Measurements from ENCODE around the gene RNPEP. TPM values are rescaled to one million over a fixed set of nuclear protein-coding genes. Genes with fewer than 3 reads are reported as not detected.

RNPEP gene, protein sequence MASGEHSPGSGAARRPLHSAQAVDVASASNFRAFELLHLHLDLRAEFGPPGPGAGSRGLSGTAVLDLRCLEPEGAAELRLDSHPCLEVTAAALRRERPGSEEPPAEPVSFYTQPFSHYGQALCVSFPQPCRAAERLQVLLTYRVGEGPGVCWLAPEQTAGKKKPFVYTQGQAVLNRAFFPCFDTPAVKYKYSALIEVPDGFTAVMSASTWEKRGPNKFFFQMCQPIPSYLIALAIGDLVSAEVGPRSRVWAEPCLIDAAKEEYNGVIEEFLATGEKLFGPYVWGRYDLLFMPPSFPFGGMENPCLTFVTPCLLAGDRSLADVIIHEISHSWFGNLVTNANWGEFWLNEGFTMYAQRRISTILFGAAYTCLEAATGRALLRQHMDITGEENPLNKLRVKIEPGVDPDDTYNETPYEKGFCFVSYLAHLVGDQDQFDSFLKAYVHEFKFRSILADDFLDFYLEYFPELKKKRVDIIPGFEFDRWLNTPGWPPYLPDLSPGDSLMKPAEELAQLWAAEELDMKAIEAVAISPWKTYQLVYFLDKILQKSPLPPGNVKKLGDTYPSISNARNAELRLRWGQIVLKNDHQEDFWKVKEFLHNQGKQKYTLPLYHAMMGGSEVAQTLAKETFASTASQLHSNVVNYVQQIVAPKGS
- 100 to 1,000 TPM; 142 to 147 TPM for total RNA-seq

DNA sequence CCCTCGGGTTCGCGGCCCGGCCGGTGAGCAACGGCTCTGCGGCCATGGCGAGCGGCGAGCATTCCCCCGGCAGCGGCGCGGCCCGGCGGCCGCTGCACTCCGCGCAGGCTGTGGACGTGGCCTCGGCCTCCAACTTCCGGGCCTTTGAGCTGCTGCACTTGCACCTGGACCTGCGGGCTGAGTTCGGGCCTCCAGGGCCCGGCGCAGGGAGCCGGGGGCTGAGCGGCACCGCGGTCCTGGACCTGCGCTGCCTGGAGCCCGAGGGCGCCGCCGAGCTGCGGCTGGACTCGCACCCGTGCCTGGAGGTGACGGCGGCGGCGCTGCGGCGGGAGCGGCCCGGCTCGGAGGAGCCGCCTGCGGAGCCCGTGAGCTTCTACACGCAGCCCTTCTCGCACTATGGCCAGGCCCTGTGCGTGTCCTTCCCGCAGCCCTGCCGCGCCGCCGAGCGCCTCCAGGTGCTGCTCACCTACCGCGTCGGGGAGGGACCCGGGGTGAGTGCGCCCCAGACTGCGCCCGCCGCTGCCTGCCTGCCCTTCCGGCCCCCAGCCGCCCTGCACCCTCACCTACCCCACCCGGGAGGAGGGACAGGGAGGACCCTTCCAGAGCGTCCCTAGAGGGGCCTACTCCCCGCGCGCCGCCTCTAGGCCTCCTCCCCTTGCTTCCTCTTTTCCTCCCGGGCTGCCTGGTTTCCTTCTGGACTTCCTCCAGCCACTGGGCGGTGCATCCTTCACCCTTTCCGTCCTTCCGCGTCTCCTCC, at the start of gene RNPEP:
TSS of gene RNPEP (plus strand) at position 26 of the 757 bp plus-strand sequence. CDS start at position 45, 19 bp downstream.
- Histone ChIP-seq H3K4me3 (peak within 1 kb of the TSS; percentile 97), H3K9me3 (no peaks in the 10 kb centered on the region), H3K9ac (ENCODE audit: low read depth in 2 of 2, low read length in 2 of 2) (peak within 1 kb of the TSS; percentile 81 to 96), H3K4me1 (no peaks in the 10 kb centered on the region), H3K36me3 (no peaks in the 10 kb centered on the region), H3K27me3 (no peaks in the 10 kb centered on the region), H3K27ac (peak within 1 kb of the TSS; percentile 97)
- intact Hi-C loops (cut with DNase I), result no loop called here
- no peak for TF ChIP-seq CTCF (IDR thresholded peaks at IDR 0.05)
- peak; percentile 85 for DNase-seq

- no peaks in the 10 kb centered on the region for H3K36me3 ChIP-seq
- no peaks in the 10 kb centered on the region for H3K4me1 ChIP-seq
- H3K9ac ChIP-seq (ENCODE audit: low read depth in 2 of 2, low read length in 2 of 2), result no peak overlapping the region
- H3K4me3 ChIP-seq, result no peak overlapping the region
- H3K9me3 ChIP-seq, result no peaks in the 10 kb centered on the region
- H3K27ac ChIP-seq, result no peak overlapping the region
- TF ChIP-seq CTCF (IDR thresholded peaks at IDR 0.05), result no peak
- H3K27me3 ChIP-seq, result no peaks in the 10 kb centered on the region
- intact Hi-C loops (cut with DNase I), result no loop called here
- DNase-seq, result no peak
These were observed 48.5 kb upstream of the RNPEP start for GRCh38 chr1:201933840-201934430.

GRCh38 chr1:201937624-201938213, 44.7 kb upstream of the RNPEP start:
- Histone ChIP-seq H3K4me3 (no peak overlapping the region), H3K9me3 (no peaks in the 10 kb centered on the region), H3K4me1 (no peaks in the 10 kb centered on the region)

GRCh38 chr1:201938440-201939035, 43.9 kb upstream of the RNPEP start:
- intact Hi-C loops (cut with DNase I), result no loop called here
- H3K36me3 ChIP-seq, result no peaks in the 10 kb centered on the region
- no peaks in the 10 kb centered on the region for H3K9me3 ChIP-seq
- H3K4me3 ChIP-seq, result no peak overlapping the region
- H3K9ac ChIP-seq (ENCODE audit: low read depth in 2 of 2, low read length in 2 of 2), result peak overlapping the region in 1 of 2 donors; percentile 34
- no peaks in the 10 kb centered on the region for H3K4me1 ChIP-seq
- H3K27ac ChIP-seq, result peak overlapping the region; percentile 43
- no peaks in the 10 kb centered on the region for H3K27me3 ChIP-seq
- no peak for DNase-seq
- TF ChIP-seq CTCF (IDR thresholded peaks at IDR 0.05), result no peak

More at GRCh38 chr1:201937624-201938213, 44.7 kb upstream of the RNPEP start:
- no peak for DNase-seq
- Histone ChIP-seq H3K9ac (ENCODE audit: low read depth in 2 of 2, low read length in 2 of 2) (no peak overlapping the region), H3K27ac (peak overlapping the region; percentile 43), H3K36me3 (no peaks in the 10 kb centered on the region), H3K27me3 (no peaks in the 10 kb centered on the region)
- intact Hi-C loops (cut with DNase I), result no loop called here
- no peak for TF ChIP-seq CTCF (IDR thresholded peaks at IDR 0.05)

All from colonic mucosa (tissue), 4 donors.